Inferior parietal cortex (tissue), 1 donor: ENCODE measurements around the gene TMEM234.
A peak's percentile ranks its signal among the peaks of the same experiment; 100 is the strongest.

ENCODE experiments used
- DNase-seq: peaks from one replicate; pipeline ENCODE4 v3.0.0-alpha.2; 2016; ENCODE audit errors: extremely low spot score

TMEM234 gene

DNA sequence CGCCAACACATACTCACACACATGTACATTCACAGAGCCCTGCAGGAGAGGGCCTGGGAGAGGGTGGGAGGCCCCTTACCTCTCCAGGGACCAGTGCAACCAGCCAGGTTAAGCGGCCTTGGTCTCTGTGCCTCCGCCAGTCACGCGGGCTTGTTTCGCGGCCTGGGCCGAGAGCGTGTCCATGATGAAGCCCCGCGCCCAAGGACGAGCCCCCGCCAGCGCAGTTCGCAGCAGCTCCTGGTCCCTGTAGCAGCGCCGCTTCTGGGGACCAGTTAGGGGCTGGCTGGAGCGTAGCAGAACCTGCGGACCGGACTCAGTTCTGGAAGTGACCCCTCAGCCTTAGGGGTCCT is 17.6 kb upstream of the TMEM234 start:
- no peak for DNase-seq

DNA sequence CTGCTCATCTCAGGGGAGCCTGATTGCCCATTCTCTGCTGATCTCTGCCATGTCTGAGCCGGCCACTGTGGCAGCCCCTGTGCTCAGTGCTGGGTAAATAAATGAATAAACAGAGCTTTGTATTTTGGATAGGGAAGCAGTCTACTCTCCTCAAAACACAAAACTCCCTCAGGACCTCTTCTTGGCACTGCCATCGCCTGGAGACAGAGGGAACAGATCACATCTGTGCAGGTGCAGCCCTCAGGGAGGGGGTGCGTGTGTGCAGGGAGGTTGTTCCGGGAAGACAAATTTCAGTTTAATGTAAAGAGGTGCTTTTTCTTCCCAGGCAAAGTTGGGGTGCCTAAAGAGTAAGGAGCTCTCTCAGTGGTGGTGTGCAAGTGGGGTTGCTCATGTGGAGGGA is 17.2 kb upstream of the TMEM234 start:
- no peak for DNase-seq

GRCh38 chr1:32234792-32235191 is 12.6 kb upstream of the TMEM234 start:
- DNase-seq: no peak

- DNase-seq: no peak
These were observed 10.6 kb upstream of the TMEM234 start for GRCh38 chr1:32232558-32233304.

DNA sequence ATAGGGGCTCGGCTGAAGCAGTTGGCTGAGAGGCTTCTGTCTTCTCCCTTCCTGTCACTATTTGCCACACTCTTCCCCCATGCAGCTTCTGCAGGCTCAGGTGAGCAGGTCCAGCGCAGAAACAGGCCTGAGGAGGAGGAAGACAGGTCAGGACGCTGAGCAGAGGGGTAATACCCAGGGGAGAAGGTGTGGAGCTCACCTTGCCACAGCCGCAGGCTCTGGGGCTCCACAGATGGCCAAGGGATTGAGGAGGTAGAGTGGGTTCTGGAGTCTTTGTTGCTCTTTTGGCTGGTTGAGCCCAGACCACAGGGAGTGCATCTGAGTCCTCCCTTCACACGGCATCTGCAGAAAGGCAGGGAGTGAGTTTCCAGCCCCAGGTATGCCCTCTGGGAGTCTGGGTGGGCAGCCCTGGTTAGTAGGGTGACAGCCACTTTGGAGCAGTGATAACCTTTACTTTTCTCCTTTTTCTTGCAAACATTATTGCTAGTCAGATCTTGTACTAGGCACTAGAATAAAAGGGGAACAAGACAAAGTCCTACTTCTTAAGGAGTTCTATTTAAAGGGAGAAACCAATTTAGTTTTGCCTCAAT is 9.8 kb upstream of the TMEM234 start:
- DNase-seq: no peak

GRCh38 chr1:32228771-32229170 is 6.6 kb upstream of the TMEM234 start:
- DNase-seq: no peak

DNA sequence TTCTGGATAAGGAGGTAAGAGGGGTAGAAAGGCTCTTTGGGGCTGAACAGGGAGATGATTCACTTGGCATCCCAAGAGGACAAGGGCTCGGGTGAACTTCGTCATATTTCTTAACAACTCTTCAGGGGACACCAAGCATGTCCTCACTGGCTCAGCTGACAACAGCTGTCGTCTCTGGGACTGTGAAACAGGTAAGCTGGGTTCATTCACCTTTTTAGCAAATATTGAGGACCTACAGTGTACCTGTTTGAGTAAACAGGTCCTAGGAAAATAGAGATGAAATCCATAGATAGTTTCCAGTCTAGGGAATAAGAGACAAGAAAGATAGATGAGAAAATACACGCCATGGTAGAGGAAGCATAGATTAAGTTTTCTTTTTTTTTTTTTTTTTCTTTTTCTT is 2.1 kb upstream of the TMEM234 start:
- DNase-seq: no peak

- DNase-seq: no peak
These were observed 1.5 kb upstream of the TMEM234 start for GRCh38 chr1:32223683-32224082.

DNA sequence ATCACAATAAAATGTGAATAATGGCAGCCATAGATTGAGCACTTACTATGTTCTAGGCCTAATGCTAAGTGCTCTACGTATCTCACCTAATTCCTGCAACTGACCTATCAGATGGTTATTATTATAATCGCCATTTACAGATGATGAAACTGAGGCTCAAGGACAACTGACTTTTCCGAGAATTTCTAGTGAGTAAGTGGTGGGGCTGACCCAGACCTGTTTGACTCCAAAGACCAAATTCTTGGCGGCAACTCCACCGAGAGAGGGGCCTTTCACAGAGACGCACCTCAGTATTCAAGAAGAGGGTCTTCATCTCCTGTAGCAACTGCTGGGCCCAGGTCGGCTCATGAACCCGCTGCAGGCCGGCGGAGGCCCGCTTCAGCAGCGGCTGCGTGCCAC is 573 bp downstream of the TMEM234 start:
- no peak for DNase-seq

GRCh38 chr1:32220746-32221580 is 1.2 kb downstream of the TMEM234 start:
- no peak for DNase-seq

DNA sequence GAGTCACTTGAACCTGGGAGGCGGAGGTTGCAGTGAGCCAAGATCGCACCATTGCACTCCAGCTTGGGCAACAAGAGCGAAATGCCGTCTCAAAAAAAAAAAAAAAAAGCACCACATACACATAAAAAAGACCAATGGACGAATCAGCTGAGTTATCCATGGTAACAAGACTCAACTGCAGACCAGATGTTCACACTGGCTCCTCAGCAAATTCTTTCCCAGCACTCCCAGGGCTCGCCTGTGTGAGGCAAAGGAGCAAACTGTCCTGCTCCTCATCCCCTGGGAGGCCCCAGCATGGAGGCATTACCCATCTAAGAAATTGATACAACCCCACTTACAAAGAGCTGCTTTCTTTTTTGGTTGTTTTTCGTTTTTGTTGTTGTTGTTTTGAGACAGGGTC is 3.1 kb downstream of the TMEM234 start:
- DNase-seq: no peak

GRCh38 chr1:32216566-32216965 is 5.6 kb downstream of the TMEM234 start:
- no peak for DNase-seq

DNA sequence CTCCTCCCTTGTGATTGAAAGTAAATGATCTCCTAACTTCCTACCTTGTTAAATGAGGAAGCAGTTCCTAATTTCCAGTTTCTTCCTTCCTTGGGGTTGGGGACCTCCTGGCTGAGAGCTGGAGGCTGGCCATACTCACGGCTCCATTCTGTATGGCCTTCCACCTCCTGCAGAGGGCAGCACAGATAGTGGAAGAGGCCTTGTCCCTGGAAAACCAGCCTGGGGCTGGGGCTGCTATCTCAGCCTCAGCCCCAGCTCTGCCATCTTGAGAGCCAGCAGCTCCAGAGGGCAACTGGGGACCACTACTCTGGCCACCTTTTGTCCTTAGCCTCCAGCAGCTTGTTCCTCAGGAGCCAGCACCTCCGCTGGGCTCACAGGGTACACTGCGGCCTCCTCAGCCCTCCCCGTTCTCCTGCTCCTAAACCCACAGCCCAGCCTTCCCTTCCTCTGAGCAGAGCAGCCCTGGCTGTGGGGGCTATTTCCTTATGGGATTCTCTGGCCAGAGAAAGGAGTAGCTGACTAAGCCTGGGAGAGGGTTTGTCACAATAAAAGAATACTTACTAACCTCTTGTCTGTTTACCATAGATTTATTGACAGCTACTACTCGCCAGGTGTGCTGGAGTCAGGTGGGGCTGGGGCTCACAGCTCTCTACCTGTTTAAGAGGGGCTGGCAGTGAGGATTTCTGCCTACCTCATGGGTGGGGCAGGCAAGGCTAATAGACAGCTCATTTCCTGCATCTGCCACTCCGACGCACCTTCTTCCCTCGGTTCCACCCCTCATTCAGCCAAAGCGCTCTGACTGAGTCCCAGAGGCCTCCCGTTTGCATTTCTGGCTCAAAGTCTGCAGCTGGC is 6.3 kb downstream of the TMEM234 start:
- peak; percentile 68 for DNase-seq

DNA sequence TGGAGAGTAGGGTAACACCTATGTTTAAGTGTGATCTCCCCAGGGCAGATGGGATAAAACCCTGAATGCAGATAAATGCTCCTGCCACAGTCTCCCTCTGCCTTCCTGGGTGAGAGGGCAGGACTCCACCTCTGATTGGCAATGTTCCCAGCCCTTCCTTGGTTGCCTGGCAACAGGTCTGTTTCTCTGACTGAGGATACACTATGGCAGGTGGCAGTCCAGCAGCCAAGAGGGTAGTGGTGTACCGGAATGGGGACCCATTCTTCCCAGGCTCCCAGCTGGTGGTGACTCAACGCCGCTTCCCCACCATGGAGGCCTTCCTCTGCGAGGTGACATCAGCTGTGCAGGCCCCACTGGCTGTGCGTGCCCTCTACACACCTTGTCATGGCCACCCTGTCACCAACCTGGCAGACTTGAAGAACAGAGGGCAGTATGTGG is 13.2 kb downstream of the TMEM234 start, which contains the start of gene DCDC2B:
Gene DCDC2B (plus strand): TSS at position 199 of the 438 bp plus-strand sequence. CDS start 5 bp downstream, at position 204.
- no peak for DNase-seq

- DNase-seq: no peak
These were observed 13.7 kb downstream of the TMEM234 start for GRCh38 chr1:32208469-32208868.

GRCh38 chr1:32205401-32206370 is 16.5 kb downstream of the TMEM234 start, which contains the start of gene IQCC:
IQCC (plus strand) TSS chr1:32205671; CDS start chr1:32205682, 11 bp downstream.
- DNase-seq: peak; percentile 90

DNA sequence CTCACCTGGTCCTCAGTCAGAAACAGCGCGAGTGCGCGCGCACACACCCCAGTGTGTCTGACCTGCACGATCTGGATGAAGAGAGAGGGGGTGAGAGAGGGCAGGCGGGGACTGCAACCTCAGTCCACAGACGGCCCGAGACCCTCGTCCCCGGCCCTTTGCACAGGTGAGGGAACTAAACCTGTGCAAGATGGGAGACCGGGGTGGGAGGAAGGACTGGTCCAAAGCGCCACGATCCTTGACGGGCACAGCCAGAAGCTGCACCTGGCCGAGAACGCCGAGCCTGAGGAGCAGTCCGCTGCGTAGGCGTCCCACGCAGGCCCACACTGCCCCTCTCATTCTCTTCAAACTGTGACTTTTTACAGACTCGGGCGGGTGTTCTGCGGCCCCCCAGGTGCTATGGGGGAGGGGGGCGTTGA is 17.2 kb downstream of the TMEM234 start:
- no peak for DNase-seq

- peak; percentile 13 for DNase-seq
These were observed 20.9 kb downstream of the TMEM234 start for GRCh38 chr1:32201011-32201855.

- peak; percentile 66 for DNase-seq
These were observed 21.7 kb downstream of the TMEM234 start, which contains the start of gene CCDC28B for GRCh38 chr1:32200226-32201010. CCDC28B (plus strand) TSS chr1:32200595; CDS start chr1:32201936, 1,341 bp downstream.
